AG04449 (cell line): Measurements from ENCODE around the gene VRK1.
"Not testable (repeated sequence)": the region's sequence is repeated elsewhere in the genome, so short reads cannot be mapped to it uniquely, and the experiment has no call there.

Source experiments
- CTCF ChIA-PET: fragments of 350-600 bp; formaldehyde crosslinking; extraction: SDS; loops from one replicate; lab custom pipeline; 2021; ENCODE audit warnings: antibody characterized with exemption; lab: Yijun Ruan, JAX
- POLR2A ChIA-PET: fragments of 400-600, 350-600 bp; formaldehyde crosslinking; extraction: SDS; loops from one replicate; lab custom pipeline; 2020; ENCODE audit warnings: antibody characterized with exemption, inconsistent platforms; lab: Yijun Ruan, JAX
- DNase-seq: peaks from one replicate; pipeline ENCODE4 v3.0.0-alpha.2; 2010; ENCODE audit warnings: low read depth, low spot score
- H3K4me3 ChIP-seq: 2 replicates; pipeline ENCODE4 v1.5.1; 2011; ENCODE audit warnings: low read depth, mild to moderate bottlenecking, control low read depth, low read length
- CTCF ChIP-seq: IDR thresholded peaks from one replicate; pipeline ENCODE4 v1.5.1; 2011; ENCODE audit warnings: mild to moderate bottlenecking, moderate library complexity, low read length, control low read depth, inconsistent platforms; ENCODE audit not compliant: insufficient read depth; ENCODE audit errors: missing control alignments

Gene VRK1

GRCh38 chr14:96764012-96764411 lies 33.2 kb upstream of the VRK1 start:
- no peak for TF ChIP-seq CTCF
- CTCF ChIA-PET: interaction anchor here (1.8 kb wide), 1 partner anchor 22 kb away, joined by 5 read pairs; no protein-coding TSS in a partner anchor
- no peak for DNase-seq
- no peak overlapping the region for H3K4me3 ChIP-seq
- POLR2A ChIA-PET: no interaction called here

DNA sequence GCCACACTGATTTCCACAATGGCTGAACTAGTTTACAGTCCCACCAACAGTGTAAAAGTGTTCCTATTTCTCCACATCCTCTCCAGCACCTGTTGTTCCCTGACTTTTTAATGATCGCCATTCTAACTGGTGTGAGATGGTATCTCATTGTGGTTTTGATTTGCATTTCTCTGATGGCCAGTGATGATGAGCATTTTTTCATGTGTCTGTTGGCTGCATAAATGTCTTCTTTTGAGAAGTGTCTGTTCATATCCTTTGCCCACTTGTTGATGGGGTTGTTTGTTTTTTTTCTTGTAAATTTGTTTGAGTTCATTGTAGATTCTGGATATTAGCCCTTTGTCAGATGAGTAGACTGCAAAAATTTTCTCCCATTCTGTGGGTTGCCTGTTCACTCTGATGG lies 32.0 kb upstream of the VRK1 start:
- CTCF ChIA-PET: not testable (repeated sequence)

GRCh38 chr14:96772929-96773328 lies 24.3 kb upstream of the VRK1 start:
- no peak for TF ChIP-seq CTCF
- DNase-seq: no peak
- ChIA-PET POLR2A (no interaction called here), CTCF (no interaction called here)
- no peak overlapping the region for H3K4me3 ChIP-seq

More for the DNA sequence above, 32.0 kb upstream of the VRK1 start:
- H3K4me3 ChIP-seq, DNase-seq, POLR2A ChIA-PET: not testable (repeated sequence)

GRCh38 chr14:96776791-96777190 lies 20.4 kb upstream of the VRK1 start:
- H3K4me3 ChIP-seq: no peak overlapping the region
- DNase-seq: no peak
- CTCF ChIA-PET: no interaction called here
- TF ChIP-seq CTCF: no peak
- POLR2A ChIA-PET: no interaction called here

DNA sequence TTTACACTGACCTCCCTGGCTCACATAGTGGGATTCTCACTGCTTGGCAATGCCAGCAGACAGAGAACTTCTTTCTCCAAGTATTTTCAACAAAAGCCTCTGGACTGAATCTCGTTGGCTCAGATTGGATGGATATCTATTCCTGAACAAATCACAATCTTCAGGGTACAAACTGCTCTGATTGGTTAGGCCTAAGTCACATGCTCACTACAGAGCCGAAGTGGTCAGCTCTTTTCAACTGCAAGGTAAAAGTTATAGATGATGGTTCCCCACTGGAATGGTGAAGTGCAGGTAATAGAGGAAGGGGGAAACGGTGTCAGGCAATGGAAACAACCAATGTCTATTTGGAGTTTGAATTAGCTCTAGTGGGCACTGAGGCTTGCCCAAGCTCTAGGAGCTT lies 16.7 kb upstream of the VRK1 start:
- H3K4me3 ChIP-seq: no peak overlapping the region
- CTCF ChIA-PET: no interaction called here
- no peak for TF ChIP-seq CTCF
- DNase-seq: no peak
- POLR2A ChIA-PET: no interaction called here

DNA sequence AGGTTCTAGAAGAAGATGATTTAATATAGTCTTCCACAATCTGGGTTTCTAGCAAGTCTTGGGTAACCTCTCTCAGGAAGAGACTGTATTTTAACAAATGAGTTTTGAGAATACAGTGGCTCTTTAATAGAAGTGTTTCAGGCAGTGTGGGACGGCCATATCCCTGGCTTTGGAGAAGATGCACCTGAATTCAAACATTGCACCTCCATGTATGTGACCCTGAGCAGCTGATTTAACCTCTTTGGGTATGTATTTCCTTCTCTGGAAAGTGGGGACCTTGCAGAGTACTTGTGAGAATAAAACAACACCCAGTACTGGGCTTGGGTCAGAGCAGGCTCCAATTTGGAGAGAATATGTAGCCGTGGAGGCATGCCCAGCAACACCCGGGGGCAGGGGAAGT lies 15.8 kb upstream of the VRK1 start:
- POLR2A ChIA-PET: no interaction called here
- H3K4me3 ChIP-seq: no peak overlapping the region
- CTCF ChIA-PET: no interaction called here
- no peak for TF ChIP-seq CTCF
- DNase-seq: no peak

DNA sequence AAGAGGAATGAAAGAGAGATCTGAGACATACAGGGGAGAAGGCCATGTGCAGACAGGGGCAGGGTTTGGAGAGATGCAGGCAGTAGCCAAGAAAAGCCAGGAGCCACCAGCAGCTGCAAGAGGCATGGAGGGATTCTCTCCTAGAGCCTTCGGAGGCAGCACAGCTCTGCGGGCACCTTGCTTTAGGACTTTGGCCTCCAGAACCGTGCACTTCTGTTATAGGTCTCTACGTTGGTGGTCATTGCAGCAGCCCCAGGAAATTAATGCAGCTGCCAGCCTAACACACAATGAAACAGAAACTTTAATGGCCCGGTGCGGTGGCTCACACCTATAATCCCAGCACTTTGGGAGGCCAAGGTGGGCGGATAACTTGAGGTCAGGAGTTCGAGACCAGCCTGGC lies 14.7 kb upstream of the VRK1 start:
- TF ChIP-seq CTCF: no peak
- no peak overlapping the region for H3K4me3 ChIP-seq
- ChIA-PET CTCF (no interaction called here), POLR2A (no interaction called here)
- DNase-seq: no peak
